ENCODE measurements around the gene B3GALT4.
A peak's percentile ranks its signal among the peaks of the same experiment; 100 is the strongest.
"Not testable (repeated sequence)": the region's sequence is repeated elsewhere in the genome, so short reads cannot be mapped to it uniquely, and the experiment has no call there.

The B3GALT4 gene

DNA sequence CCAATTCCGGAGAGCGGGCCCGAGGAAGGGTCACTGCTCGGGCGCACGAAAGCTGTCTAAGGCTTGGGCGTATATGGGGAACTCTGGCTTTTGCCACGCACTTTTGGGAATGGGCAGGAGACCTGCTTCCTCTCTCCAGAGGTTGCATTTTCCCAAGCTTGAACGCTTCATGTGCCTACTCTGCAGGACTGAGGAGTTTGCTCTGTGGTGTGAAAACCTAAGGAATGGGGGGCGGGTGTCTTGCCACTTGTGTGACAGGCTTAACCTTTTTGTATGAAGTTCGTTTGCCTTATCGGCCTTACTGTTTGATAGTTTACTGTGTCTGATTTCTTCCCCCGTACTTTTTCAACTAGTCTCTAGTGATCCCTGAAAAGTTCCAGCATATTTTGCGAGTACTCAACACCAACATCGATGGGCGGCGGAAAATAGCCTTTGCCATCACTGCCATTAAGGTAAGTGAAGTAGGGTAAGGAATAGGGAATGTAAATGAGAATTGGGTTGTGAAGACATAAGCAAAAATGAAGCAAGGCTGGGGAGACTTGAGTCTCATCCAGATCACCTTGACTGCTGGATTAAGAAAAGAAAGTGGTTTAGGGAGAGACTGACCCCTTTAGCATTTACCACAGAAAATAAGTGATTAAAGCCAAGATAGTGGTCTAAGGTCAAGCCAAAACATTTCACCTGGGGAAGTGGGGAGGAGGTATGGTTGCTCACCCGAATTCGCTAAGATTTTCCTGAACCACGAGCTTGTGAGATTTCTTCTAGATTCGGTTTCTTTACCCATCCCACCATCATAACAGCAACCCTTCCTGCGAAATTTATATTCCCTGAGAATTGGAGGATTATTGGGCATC is 4.4 kb upstream of the B3GALT4 start:
- DNase-seq (ENCODE audit: low read depth in 2 of 2), result no peak

DNA sequence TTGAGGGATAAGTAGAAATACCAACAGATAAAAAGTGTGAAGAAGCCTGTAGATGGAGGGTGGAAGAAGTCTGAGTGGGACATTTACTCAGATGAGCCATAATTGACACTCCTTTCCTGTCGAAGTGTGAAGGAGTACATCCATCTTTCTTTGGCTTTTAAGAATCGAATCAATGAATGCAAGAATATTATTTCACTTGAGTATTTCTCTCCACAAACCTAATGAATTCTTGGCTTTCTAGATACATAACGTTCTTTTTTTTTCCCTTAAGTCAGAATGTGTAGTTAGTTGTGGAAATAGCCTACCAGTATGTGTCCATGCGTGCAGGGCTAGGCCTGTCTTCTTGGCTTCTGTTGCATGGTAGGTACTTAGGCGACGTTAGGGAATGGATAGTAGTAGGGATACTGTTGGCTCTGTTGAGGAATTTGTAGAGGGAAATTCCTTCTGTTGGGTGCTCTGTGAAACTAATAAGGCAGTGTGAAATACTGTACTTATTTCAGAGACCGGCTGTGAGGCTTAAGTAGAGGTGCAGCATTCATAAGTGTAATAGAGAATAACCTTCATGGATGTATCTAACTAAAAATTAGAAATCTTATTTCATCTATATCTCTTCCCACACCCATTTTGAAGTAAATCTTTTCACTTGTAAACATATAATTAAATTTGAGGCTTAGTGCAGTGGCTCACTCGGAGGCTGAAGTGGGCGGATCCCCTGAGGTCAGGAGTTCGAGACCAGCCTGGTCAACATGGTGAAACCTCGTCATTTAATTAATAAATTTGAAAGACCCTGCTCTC is 3.6 kb upstream of the B3GALT4 start:
- no peak for DNase-seq (ENCODE audit: low read depth in 2 of 2)

- no peak for DNase-seq (ENCODE audit: low read depth in 2 of 2)
These were observed 2.7 kb upstream of the B3GALT4 start for GRCh38 chr6:33273924-33274902.

- DNase-seq (ENCODE audit: low read depth in 2 of 2), result not testable (repeated sequence)
These were observed 935 bp upstream of the B3GALT4 start for GRCh38 chr6:33275795-33276580.

DNA sequence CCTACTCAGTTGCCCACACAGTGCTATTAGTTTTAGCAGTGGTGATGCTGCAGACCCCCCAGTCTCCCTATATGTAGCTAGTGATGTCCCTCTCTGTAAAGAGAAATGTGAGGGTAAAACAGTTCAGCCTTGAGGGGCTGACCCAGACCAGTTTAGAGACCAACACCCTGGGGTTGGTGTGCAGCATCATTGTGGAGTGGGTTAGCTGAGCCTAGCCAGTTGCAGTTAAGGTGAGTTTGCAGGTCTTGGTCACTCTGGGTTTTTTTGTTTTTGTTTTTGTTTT is 401 bp upstream of the B3GALT4 start:
- no peak for DNase-seq (ENCODE audit: low read depth in 2 of 2)

- no peak for DNase-seq (ENCODE audit: low read depth in 2 of 2)
These were observed 904 bp downstream of the B3GALT4 start for GRCh38 chr6:33277663-33278391.

GRCh38 chr6:33278392-33278741 is 1.4 kb downstream of the B3GALT4 start:
- no peak for DNase-seq (ENCODE audit: low read depth in 2 of 2)

GRCh38 chr6:33278810-33279209 is 1.9 kb downstream of the B3GALT4 start:
- DNase-seq (ENCODE audit: low read depth in 2 of 2), result no peak

- no peak for DNase-seq (ENCODE audit: low read depth in 2 of 2)
These were observed 2.4 kb downstream of the B3GALT4 start for GRCh38 chr6:33279257-33279695.

DNA sequence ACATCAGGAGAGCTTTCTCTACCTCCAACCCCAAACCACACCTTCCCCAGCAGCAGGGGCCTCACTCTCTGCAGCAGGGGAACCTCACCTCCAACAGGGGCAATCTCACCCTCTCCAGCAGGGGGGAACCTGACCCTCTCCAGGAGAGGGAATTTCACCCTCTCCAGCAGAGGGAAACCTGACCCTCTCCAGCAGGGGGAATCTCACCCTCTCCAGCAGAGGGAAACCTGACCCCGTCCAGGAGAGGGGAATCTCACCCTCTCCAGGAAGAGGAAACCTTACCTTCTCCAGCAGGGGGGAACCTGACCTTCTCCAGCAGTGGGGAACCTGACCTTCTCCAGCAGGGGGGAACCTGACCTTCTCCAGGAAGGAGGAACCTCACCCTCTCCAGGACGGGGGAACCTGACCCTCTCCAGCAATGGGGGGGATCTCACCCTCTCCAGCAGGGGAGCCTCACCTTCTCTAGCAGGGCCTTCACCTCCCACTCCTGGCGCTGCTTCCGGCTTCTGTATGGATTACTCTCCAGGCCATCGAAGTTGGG is 3.1 kb downstream of the B3GALT4 start:
- DNase-seq (ENCODE audit: low read depth in 2 of 2), result no peak

GRCh38 chr6:33280539-33280938 is 3.6 kb downstream of the B3GALT4 start:
- DNase-seq (ENCODE audit: low read depth in 2 of 2), result no peak

DNA sequence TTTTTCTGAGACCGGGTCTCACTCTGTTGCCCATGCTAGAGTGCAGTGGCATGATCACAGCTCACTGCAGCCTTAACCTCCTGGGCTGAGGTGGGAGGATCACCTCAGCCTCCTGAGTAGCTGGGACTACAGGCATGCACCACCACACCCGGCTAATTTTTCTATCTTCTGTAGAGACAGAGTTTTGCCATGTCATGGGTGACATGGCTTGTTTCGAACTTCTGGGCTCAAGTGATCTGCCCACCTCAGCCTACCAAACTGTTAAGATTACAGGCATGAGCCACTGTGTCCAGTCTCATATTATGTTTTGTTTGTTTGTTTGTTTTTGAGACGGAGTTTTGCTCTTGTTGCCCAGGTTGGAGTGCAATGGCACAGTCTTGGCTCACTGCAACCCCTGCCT is 8.3 kb downstream of the B3GALT4 start:
- not testable (repeated sequence) for DNase-seq (ENCODE audit: low read depth in 2 of 2)

DNA sequence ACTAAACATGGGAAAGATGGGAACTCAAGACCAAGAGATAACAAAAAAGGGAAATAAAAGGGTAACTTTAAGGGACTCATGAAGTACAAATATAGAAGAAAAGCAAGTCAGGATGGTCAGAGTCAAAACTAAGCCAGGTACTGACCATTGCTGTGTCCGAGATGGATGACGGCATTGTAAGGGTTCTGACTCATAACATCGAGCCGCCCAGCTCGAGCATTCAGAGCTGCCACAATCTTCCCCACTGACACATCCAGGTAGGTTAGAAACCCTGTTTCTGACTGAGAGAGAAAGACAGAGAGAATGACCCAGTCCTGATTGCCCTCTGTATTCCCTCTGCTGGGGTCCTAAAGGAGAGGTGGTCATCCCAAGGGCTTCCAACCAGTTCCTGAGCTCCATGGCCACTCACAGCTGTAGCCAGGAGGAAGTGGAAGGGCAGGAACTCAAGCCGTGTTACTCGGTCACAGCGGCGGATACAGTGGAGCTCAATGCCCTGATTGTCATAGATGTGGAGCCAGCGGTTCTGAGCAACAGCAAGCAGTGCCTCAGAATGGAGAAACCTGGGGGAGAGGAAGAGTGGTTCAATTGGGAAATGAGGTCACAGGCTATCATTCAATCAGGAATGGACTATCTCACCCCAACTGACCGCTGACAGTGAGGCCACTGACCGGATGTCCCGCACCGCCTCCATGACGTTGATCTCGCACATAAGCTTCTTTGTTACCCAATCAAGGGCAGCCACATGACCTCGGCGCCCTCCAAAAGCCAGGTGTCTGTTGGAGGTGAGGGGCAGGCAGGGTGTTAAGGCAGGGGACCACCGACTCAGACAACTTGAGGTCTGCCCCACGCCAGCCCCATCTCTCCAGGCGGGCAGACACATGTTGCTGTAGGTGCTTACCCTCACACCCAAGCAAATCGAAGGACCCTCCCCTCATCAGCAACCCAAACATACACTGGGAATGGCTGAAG is 10.3 kb downstream of the B3GALT4 start:
- DNase-seq (ENCODE audit: low read depth in 2 of 2), result no peak

DNA sequence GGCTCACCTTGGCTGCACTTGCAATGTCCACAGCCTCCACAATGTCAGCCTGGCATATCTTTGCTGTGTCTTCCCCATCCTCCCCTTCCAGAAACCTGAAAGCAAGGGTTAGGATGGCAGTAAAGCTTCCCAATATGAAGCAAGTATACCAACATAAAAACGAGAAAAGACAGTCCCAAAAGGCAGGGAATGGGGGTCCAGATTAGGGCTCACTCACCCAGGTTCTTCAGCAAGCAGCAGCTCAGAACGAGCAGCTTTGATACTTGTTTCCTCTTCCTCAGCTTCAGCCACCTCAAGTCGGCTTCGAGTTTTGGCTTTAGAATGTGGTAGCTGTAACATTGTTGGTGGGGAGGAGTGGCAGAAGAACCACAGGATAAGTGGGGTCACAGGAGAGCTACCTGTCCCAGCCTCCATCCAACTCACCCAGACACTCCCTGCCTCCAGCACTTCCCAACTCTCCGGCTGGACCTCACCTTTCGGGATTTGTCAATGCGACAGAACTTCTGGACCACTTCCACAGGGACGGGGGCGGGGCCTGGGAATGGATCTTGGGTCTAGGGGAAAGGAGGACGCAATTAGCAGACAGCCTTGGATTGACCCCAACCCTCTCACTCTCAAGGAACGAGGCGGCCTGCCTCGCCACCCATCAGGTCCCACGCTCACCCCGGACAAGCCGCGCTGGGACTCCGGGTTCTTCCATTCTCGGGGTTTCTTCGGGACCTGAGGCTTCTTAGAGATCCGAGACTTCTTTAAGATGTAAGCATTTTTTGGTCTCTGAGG is 11.4 kb downstream of the B3GALT4 start:
- DNase-seq (ENCODE audit: low read depth in 2 of 2), result no peak

DNA sequence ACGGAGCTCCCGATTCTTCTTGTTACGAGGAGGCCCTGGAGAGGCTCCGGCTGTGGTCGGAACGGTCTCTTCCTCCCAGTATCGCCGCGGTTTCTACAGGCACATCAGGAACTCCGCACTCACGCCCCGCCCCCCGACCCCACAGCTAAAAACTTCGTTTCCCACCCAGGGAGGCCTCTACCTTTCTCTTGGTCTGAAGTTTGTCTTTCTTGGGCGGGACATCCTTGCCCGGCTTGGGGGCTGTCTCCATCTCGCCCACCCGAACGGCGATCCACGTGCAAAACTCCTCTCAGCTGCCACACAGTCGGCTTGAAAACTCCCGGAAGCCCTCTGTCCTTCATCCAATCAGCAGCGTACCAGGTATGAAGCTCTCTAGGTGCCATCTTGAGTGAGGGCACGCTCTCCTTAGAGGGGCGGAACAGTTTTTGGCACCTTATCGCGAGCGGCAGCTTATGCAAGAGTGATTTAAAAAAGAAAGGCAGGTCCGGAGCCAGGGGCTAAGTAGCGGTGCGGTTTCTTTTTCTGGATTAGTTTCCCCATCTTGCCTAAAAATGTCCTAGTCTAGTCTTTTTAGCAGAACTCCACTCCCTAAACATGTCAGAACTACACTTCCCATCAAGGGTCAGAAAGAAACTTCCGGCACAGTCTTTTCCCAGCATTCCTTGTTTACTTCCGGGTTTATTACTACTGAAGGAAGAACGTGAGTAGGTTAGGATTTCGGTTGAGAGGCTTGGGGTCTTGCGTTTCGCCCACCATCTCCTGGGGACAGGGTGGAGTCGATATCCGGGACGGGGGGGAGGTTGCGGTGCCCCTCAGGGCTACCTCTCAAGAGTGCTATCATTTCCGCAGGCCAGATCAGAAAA is 12.2 kb downstream of the B3GALT4 start, which contains the start of the genes PFDN6 and WDR46:
Gene PFDN6 (plus strand): TSS at position 681 of the 863 bp plus-strand sequence. CDS start 256 bp downstream, outside the sequence.
Gene WDR46 (minus strand): TSS at position 319 of the 863 bp plus-strand sequence. CDS start 69 bp downstream, at position 250.
- DNase-seq (ENCODE audit: low read depth in 2 of 2), result peak in 1 of 2 donors; percentile 54

GRCh38 chr6:33289784-33290315 is 12.9 kb downstream of the B3GALT4 start:
- DNase-seq (ENCODE audit: low read depth in 2 of 2), result no peak

GRCh38 chr6:33290459-33290858 is 13.5 kb downstream of the B3GALT4 start:
- no peak for DNase-seq (ENCODE audit: low read depth in 2 of 2)

Measured in stimulated activated CD4-positive, alpha-beta T cell treated with anti-CD3 and anti-CD28 coated beads, Interleukin-1b, Interleukin-23, amount 100 ng/mL, for 1 hour (primary cell).